Heart left ventricle (tissue), 16 donors: ENCODE measurements around the gene CSHL1. TPM values are rescaled to one million over a fixed set of nuclear protein-coding genes. Genes with fewer than 3 reads are reported as not detected.

Experiments
- ATAC-seq, 4 donors: fragments of 200-7000 bp; cut with Tn5 transposase; one replicate each; pipeline ENCODE4 v1.9.1; 2020 to 2022; ENCODE audit warnings: moderate library complexity in 4 of 4, mild to moderate bottlenecking in 3 of 4, moderate number of reproducible peaks in 1 of 4
- DNase-seq, 5 donors: peaks; one replicate each; pipeline ENCODE4 v3.0.0-alpha.2; 2020
- H3K27ac ChIP-seq, 12 donors: fragments of 200-600 bp; sonication (generic) in 4 of 12; one replicate each; pipeline versions ENCODE4 v1.5.0 to v1.8.0; 2016 to 2022; ENCODE audit warnings: mild to moderate bottlenecking in 2 of 12
- H3K27me3 ChIP-seq, 9 donors: fragments of 200-600 bp; sonication (generic) in 2 of 9; one replicate each; pipeline versions ENCODE4 v1.5.1 to v1.8.0; 2016 to 2022; ENCODE audit warnings: mild to moderate bottlenecking in 3 of 9
- H3K36me3 ChIP-seq, 9 donors: fragments of 200-600 bp; sonication (generic) in 2 of 9; one replicate each; pipeline versions ENCODE4 v1.5.0 to v1.8.0; 2018 to 2022; ENCODE audit warnings: mild to moderate bottlenecking in 2 of 9
- H3K4me1 ChIP-seq, 12 donors: fragments of 200-600 bp; sonication (generic) in 4 of 12; one replicate each; pipeline versions ENCODE4 v1.5.0 to v1.8.0; 2016 to 2022; ENCODE audit warnings: mild to moderate bottlenecking in 3 of 12
- H3K4me3 ChIP-seq, 12 donors: fragments of 200-600 bp; sonication (generic) in 4 of 12; one replicate each; pipeline versions ENCODE4 v1.5.0 to v1.8.0; 2017 to 2022; ENCODE audit warnings: mild to moderate bottlenecking in 9 of 12, moderate library complexity in 4 of 12
- H3K9me3 ChIP-seq, 12 donors: fragments of 200-600 bp; sonication (generic) in 4 of 12; one replicate each; pipeline versions ENCODE4 v1.5.0 to v1.8.0; 2016 to 2022; ENCODE audit warnings: mild to moderate bottlenecking in 1 of 12
- CTCF ChIP-seq, 12 donors: fragments of 200-600 bp; sonication (generic) in 4 of 12; IDR thresholded peaks; one replicate each; pipeline versions ENCODE4 v1.5.0 to v1.8.0; 2018 to 2022; ENCODE audit warnings: antibody characterized with exemption in 12 of 12, mild to moderate bottlenecking in 5 of 12
- POLR2A ChIP-seq, 2 donors: fragments of 450-650 bp; IDR thresholded peaks; one replicate each; pipeline ENCODE4 v1.6.1; 2017; ENCODE audit warnings: antibody characterized with exemption in 2 of 2, mild to moderate bottlenecking in 2 of 2, moderate library complexity in 2 of 2
- WGBS, 4 donors: extraction: QIAGEN DNeasy Blood & Tissue Kit in 2 of 4; methylation state at CpG; one replicate each; pipeline versions ENCODE4 v1.1.5 to v1.1.7; 2013 to 2018; 5-methylcytosine and 5-hydroxymethylcytosine counted together
- intact Hi-C, 10 donors: fragments of 100-400 bp; cut with DNase I; formaldehyde crosslinking; loops; one replicate each; pipeline versions ENCODE4 v1.11.1 to v1.14.2; 2022
- polyA plus RNA-seq, 2 donors: library from polyadenylated mRNA; stranded (reverse); fragments of 200-250 nt; gene quantifications; one replicate each; pipeline ENCODE4 v1.2.3, GENCODE V29; 2013
- total RNA-seq, 9 donors: library from RNA; depleted of rRNA in 2 of 9; stranded (reverse); fragments of >200 nt in 2 of 9; fragmentation: NEBNext Ultra II Directional in 3 of 9; extraction: Animal tissue kit (Norgen Biotek cat#: 25700) in 3 of 9; gene quantifications; one replicate each; pipeline versions ENCODE4 v1.1.0 to v1.2.4, GENCODE V29; 2016 to 2023
- donor health status: ischemic (EF 13 %, LVEDD 7.1; RV severe dilation, severe dysfunction).
- donor health status: healthy with polysubstance abuse.
- donor health status: DM: no; HTN: yes; CAD: no.
- donor health status: DM: no; HTN: no; CAD: no.
- donor health status: ischemic (EF 25% LVEDD 6.9; RV normal size, moderate dysfunction).
- donor health status: ischemic (EF 25% LVEDD 5.7; RV mildly dilated, moderate dysfunction).
- donor health status: healthy.
- donor health status: DM: yes; HTN: yes; CAD: no.
- donor health status: ischemic (EF 35%, LVEDD 5.7; RV mildly dilated, moderate dysfunction).
- donor health status: nonischemic (EF 11% LVEDD 7.7; RV severe dilation, severe dysfunction).
- donor health status: DM: yes; HTN: yes; CAD: no.
- donor health status: PGD.
- donor health status: ischemic (EF 29% LVEDD 5.4; RV normal size, mild dysfunction).
- donor health status: nonischemic (EF 23%, LVEDD 6.1; RV moderate dilation, normal function).

The CSHL1 gene
- total and polyA plus RNA-seq, 11 donors, result not detected

- WGBS, 4 donors, result 85 to 89% (median 87%) methylated on average over 12 to 24 of the region's 24 CpGs
- peak in 2 of 5 donors; percentile 39 to 55 for DNase-seq
These were observed 19.1 kb upstream of the CSHL1 start for GRCh38 chr17:63929860-63930766.

GRCh38 chr17:63928966-63929695, 18.1 kb upstream of the CSHL1 start:
- no peak for TF ChIP-seq CTCF (IDR thresholded peaks at IDR 0.05)
- TF ChIP-seq POLR2A (IDR thresholded peaks at IDR 0.05), result no peak
- Histone ChIP-seq H3K36me3 (no peaks in the 10 kb centered on the region), H3K27me3 (no peaks in the 10 kb centered on the region), H3K9me3 (no peaks in the 10 kb centered on the region), H3K27ac (no peak overlapping the region), H3K4me1 (peaks cover 0 to 25% (median 14%) of the 10 kb centered on the region in 12 donors), H3K4me3 (no peak overlapping the region)
- ATAC-seq (no peak), DNase-seq (peak in 1 of 5 donors; percentile 42)
- WGBS, 4 donors, result 86 to 99% (median 92%) methylated on average over 5 to 10 of the region's 10 CpGs
- intact Hi-C loops, result loop anchor here in 1 of 10 donors (10.0 kb wide), 1 partner anchor 56 kb away; no protein-coding TSS in a partner anchor

More at GRCh38 chr17:63929860-63930766, 19.1 kb upstream of the CSHL1 start:
- no peaks in the 10 kb centered on the region for H3K36me3 ChIP-seq
- peak overlapping the region in 10 of 12 donors; percentile 5 to 84 (median 74) for H3K27ac ChIP-seq
- intact Hi-C loops, result loop anchor here in 2 of 10 donors (5.0 to 10.0 kb wide), 2 partner anchors 52 to 55 kb away; no protein-coding TSS in a partner anchor
- H3K27me3 ChIP-seq, result no peaks in the 10 kb centered on the region
- no peak for TF ChIP-seq POLR2A (IDR thresholded peaks at IDR 0.05)
- ATAC-seq, result peak; percentile 16 to 66 (median 44)
- no peaks in the 10 kb centered on the region for H3K9me3 ChIP-seq
- H3K4me1 ChIP-seq, result peaks cover 0 to 25% (median 14%) of the 10 kb centered on the region in 12 donors
- H3K4me3 ChIP-seq, result peak overlapping the region in 1 of 12 donors; percentile 44

- peak in 1 of 5 donors; percentile 35 for DNase-seq
- WGBS, 4 donors, result 86 to 96% (median 90%) methylated on average over 5 to 10 of the region's 10 CpGs
- no peak for ATAC-seq
- intact Hi-C loops, result loop anchor here in 1 of 10 donors (10.0 kb wide), 1 partner anchor 57 kb away; no protein-coding TSS in a partner anchor
- no peak overlapping the region for H3K27ac ChIP-seq
- no peak overlapping the region for H3K4me3 ChIP-seq
- TF ChIP-seq POLR2A (IDR thresholded peaks at IDR 0.05) (no peak), CTCF (IDR thresholded peaks at IDR 0.05) (no peak)
- H3K4me1 ChIP-seq, result peaks cover 0 to 25% (median 14%) of the 10 kb centered on the region in 12 donors
- no peaks in the 10 kb centered on the region for H3K36me3 ChIP-seq
- H3K27me3 ChIP-seq, result no peaks in the 10 kb centered on the region
- no peaks in the 10 kb centered on the region for H3K9me3 ChIP-seq
These were observed 17.2 kb upstream of the CSHL1 start for GRCh38 chr17:63928172-63928666.

- no peak for ATAC-seq
- peaks cover 0 to 24% (median 14%) of the 10 kb centered on the region in 12 donors for H3K4me1 ChIP-seq
- no peak overlapping the region for H3K27ac ChIP-seq
- no peaks in the 10 kb centered on the region for H3K36me3 ChIP-seq
- peak in 1 of 5 donors; percentile 25 for DNase-seq
- no peak overlapping the region for H3K4me3 ChIP-seq
- TF ChIP-seq POLR2A (IDR thresholded peaks at IDR 0.05) (no peak), CTCF (IDR thresholded peaks at IDR 0.05) (no peak)
- intact Hi-C loops, result loop anchor here in 1 of 10 donors (10.0 kb wide), 1 partner anchor 57 kb away; no protein-coding TSS in a partner anchor
- 75 to 84% (median 78%) methylated on average over 5 to 8 of the region's 8 CpGs for WGBS, 4 donors
- H3K27me3 ChIP-seq, result no peaks in the 10 kb centered on the region
- no peaks in the 10 kb centered on the region for H3K9me3 ChIP-seq
These were observed 16.6 kb upstream of the CSHL1 start for GRCh38 chr17:63927464-63928171.
